Activated CD4-positive, alpha-beta T cell treated with anti-CD3 and anti-CD28 coated beads, Interleukin-2, amount 50 U/mL, for 48 hours (primary cell): ENCODE data around the gene FDX1.
"Not testable (repeated sequence)": the region's sequence is repeated elsewhere in the genome, so short reads cannot be mapped to it uniquely, and the experiment has no call there.

Experiments
- DNase-seq, 2 experiments: peaks; one replicate each; pipeline ENCODE4 v3.0.0-alpha.2; 2020

The FDX1 gene, protein sequence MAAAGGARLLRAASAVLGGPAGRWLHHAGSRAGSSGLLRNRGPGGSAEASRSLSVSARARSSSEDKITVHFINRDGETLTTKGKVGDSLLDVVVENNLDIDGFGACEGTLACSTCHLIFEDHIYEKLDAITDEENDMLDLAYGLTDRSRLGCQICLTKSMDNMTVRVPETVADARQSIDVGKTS

DNA sequence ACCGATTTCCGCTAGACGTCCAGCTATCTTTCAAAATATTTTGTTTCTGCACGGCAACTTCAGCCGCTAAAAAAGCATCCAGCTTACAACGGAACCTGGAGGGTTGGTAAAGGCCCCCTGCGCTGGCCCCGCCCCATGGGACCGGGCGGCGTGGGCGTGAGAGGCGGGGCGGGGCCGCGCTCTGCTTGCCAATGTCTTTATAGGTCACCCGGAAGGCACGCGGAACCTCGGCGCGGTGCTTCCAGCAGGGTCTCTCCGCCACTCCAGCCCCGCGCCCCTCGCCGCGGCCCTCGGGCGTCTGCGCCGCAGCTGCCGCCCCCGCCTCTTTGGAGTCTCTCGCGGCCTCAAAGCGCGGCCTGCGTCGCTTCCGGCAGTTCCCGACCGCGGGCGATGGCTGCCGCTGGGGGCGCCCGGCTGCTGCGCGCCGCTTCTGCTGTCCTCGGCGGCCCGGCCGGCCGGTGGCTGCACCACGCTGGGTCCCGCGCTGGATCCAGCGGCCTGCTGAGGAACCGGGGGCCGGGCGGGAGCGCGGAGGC, at the start of gene FDX1:
FDX1 (plus strand) TSS at position 218 of the 536 bp plus-strand sequence; CDS start at position 391, 173 bp downstream.
- peak; percentile 81 to 85 for DNase-seq

DNA sequence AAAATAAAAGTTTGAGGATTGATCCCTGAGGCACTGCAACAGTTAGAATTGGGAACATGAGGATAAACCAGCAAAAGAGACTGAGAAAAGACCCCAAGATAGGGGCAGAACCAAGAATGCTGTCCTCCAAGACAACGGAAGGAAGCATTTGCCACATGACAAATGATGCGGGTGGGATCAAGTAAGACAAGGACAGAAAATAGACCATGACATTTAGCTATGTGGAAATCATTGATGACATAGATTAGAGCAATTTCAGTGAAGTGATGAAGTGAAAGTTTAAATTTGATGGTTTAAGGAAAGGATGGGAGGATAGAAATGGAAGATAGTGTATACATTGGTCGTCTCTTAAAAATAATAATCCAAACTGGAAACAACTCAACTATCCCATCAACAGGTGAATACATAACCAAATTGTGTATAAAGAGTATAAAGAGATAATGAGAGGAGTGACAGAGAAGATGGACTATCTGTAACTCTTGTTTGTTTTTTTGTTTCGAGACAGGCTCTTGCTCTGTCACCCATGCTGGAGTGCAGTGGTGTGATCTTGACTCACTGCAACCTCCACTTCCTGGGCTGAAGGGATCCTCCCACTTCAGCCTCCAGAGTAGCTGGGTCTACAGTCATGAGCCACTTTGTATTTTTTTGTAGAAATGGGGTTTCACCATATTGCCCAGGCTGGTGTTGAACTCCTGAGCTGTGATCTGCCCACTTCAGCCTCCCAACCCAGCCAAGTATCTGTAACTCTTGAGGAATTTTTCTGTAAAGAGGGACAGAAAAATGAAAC, 48.7 kb upstream of the FDX1 start:
- DNase-seq = no peak

DNA sequence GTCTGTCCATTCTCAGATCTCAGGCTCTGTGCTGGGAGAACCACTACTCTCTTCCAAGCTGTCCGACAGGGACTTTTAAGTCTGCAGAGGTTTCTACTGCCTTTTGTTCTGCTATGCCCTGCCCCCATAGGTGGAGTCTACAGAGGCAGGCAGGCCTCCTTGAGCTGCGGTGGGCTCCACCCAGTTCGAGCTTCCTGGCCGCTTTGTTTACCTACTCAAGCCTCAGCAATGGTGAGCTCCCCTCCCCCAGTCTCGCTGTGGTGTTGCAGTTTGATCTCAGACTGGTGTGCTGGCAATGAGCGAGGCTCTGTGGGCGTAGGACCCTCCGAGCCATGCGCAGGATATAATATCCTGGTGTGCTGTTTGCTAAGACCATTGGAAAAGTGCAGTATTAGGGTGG, 41.5 kb upstream of the FDX1 start:
- not testable (repeated sequence) for DNase-seq

DNA sequence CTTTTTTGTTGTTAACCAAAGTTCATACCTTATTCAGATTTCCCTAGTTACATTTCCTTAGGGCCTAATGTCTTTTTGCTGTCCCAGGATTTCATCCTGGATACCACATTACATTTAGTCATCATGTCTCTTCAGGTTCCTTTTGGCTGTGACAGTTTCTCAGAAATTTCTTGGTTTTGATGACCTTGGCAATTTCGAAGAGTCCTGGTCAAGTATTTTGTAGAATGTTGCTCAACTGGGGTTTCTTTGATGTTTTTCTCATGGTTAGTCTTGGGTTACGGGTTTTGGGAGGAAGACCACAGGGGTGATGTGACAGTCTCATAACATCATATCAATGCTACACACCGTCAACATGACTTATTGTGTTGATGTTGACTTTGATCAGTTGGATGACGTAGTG, 39.8 kb upstream of the FDX1 start:
- no peak for DNase-seq

DNA sequence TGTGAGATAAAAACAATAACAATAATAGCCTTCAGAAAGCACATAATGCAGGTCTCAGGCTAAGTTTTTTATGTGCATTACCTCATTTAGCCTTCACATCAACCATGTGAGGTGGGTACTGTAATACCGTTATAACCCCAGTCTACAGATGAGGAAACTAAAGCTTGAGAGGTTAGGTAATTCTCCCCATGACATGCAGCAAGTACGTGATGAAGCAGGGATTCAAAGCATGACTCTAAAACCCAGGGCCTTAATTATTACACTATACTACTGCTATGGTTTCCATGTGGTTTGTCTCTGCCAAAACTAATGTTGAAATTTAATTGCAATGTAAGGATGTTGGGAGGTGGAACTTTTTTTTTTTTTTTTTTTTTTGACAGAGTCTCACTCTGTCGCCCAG, 37.7 kb upstream of the FDX1 start:
- DNase-seq = no peak

DNA sequence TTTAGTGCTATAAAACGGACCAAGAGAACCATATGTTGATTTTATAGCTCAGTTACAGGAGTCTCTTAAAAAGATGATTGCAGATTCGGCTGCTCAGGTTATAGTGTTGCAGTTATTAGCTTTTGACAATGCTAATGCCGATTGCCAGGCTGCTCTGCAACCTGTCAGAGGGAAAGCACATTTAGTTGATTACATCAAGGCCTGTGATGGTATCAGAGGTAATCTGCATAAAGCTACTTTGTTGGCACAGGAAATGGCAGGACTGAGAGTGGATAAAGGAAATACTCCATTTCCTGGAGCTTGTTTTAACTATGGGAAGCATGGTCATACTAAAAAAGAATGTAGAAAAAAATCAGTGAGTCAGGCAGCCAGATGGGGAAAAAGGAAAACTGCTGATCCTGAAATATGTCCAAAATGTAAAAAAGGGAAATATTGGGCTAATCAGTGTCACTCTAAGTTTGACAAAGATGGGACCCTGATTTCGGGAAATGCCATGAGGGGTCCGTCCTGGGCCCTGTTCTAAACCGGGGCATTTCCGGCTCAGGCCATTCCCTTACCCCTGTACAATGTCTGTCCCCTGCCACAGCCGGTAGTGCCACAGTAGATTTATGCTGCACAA, 32.0 kb upstream of the FDX1 start:
- DNase-seq = not testable (repeated sequence)

DNA sequence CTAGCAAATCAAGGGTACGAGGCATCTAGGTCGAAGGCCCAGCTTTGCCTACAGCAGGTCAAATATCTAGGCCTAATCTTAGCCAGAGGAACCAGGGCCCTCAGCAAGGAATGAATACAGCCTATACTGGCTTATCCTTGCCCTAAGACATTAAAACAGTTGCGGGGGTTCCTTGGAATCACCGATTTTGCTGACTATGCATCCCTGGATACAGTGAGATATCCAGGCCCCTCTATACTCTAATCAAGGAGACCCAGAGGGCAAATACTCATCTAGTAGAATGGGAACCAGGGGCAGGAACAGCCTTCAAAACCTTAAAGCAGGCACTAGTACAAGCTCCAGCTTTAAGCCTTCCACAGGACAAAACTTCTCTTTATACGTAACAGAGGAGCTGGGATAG, 26.2 kb upstream of the FDX1 start:
- DNase-seq = not testable (repeated sequence)

DNA sequence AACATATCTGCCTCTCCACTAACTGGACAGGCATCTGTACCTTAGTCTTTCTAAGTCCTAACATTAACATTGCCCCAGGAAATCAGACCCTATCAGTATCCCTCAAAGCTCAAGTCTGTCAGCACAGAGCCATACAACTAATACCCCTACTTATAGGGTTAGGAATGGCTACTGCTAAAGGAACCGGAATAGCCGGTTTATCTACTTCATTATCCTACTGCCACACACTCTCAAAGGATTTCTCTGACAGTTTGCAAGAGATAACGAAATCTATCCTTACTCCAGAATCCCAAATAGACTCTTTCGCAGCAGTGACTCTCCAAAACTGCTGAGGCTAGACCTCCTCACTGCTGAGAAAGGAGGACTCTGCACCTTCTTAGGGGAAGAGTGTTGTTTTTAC, 24.1 kb upstream of the FDX1 start:
- not testable (repeated sequence) for DNase-seq

DNA sequence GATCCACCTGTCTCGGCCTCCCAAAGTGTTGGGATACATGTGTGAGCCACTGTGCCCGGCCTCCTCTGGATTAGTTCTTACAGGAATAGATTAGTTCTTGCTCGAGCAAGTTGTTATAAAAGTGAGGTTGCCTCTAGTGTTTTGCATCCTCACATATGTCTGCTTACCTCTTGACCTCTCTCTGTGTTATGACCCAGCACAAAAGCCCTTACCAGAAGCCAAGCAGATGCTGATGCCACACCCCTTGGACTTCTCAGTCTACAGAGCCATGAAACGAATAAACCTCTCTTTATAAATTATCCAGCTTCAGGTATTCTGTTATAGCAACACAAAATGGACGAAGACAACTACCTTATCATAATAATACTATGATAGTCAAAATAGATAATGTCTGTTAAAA, 22.4 kb upstream of the FDX1 start:
- no peak for DNase-seq

DNA sequence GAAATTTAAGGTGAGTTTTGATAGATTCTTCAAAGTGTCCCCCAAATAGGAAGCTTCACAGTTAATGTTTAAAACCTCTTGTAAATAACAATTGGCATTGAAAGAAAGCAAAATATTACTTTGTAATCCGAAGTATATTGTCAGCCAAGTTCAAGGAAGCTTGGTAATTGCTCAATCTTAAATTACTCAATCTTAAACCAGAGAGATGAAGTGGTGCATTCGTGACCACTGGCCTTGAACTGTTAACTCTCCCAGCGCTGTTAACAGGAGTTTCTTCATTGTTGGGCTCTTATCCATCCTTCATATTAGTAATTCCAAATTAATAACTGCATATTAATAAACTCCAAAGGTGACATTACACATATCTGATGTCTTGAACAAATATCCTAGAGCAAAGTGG, 20.6 kb upstream of the FDX1 start:
- DNase-seq = no peak

DNA sequence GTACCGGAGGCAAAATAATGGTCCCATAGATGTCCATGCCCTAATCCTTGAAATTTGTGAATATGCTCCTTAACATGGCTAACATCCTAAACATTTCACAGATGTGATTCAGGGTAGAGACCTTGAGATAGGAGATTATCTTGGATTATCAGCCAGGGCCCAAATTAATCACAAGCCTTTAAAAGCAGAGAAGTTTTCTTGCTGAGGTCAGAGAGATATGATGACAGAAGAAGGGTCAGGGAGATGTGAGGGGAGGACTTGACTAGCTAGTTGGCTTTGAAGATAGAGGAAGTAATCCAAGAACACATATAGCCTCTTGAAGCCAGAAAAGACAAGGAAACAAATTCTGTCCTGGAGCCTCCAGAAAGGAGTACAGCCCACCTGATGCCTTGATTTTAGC, 19.1 kb upstream of the FDX1 start:
- DNase-seq = no peak

DNA sequence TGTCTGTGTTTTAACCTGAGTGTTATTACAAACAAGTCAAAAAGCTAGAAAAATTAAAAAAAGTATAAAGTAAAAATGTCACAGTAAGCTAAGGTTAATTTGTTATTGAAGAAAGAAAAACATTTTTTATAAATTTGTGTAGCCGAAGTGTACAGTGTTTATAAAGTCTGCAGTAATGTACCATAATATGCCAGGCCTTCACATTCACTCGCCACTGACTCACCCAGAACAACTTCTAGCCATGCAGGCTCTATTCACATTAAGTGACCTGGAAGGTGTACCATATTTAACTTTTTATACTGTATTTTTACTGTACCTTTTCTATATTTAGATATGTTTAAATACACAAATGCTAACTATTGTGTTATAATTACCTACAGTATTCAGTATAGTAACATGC, 14.7 kb upstream of the FDX1 start:
- DNase-seq = no peak

DNA sequence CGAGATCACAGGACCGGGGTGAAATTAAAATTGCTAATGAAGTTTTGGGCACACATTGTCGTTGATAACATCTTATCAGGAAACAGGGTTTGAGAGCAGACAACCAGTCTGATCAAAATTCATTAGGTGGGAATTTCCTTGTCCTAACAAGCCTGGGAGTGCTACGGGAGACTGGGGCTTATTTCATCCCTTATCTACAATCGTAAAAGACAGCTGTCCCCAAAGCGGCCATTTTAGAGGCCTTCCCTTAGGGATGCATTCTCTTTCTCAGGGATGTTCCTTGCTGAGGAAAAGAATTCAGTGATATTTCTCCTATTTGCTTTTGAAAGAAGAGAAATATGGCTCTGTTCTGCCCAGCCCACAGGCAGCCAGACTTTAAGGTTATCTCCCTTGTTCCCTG, 8.1 kb upstream of the FDX1 start:
- DNase-seq = not testable (repeated sequence)

DNA sequence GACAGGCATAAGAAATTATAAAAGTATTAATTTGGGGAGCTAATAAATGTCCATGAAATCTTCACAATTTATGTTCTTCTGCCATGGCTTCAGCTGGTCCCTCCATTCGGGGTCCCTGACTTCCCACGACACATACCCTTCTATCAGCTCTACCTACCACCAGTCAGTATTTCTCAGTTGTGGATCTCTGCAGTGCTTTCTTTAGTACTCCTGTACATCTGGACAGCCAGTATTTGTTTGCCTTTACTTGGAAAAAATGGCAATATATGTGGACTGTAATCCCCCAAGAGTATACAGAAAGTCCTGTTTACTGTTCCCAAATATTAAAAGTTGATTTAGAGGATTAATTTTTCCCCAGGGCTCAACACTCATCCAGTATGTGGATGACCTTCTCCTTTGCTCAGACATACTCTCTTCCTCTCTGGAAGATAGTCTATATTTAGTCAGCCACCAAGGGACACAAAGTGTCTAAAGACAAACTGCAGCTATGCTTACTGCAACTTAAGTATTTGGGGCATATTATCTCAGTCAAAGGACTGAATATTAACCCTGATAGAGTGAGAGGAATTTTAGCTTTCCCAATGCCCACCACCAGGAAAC, 7.3 kb upstream of the FDX1 start:
- DNase-seq = no peak

DNA sequence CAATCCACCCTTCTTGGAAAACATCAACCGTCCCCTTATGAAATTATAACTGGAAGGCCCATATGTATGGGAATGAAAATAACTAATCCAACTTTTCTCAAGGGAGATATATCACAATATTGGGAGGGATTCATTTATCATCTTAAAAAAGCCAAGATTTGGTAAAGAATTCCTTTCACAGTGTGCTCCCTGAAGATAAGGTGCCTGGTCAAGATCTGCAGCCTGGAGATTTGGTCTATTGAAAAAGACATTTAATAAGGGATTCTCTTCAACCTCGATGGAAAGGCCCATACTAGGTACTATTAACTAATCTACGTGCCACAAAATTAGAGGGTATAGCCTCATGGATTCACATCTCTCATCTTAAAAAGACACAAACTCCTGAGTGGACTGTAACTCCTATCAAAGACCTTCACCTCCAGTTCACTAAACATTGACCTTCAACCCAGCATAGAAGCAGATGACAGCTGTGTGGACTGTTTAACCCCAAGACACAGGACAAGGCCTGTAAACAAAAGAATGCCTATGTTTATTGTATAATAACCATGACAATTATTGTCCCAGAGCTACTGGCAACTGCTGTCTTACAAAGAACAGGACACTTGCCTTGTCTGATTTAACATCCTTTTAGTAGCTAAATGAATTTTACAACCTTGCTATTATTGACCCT, 4.8 kb upstream of the FDX1 start:
- DNase-seq = no peak

DNA sequence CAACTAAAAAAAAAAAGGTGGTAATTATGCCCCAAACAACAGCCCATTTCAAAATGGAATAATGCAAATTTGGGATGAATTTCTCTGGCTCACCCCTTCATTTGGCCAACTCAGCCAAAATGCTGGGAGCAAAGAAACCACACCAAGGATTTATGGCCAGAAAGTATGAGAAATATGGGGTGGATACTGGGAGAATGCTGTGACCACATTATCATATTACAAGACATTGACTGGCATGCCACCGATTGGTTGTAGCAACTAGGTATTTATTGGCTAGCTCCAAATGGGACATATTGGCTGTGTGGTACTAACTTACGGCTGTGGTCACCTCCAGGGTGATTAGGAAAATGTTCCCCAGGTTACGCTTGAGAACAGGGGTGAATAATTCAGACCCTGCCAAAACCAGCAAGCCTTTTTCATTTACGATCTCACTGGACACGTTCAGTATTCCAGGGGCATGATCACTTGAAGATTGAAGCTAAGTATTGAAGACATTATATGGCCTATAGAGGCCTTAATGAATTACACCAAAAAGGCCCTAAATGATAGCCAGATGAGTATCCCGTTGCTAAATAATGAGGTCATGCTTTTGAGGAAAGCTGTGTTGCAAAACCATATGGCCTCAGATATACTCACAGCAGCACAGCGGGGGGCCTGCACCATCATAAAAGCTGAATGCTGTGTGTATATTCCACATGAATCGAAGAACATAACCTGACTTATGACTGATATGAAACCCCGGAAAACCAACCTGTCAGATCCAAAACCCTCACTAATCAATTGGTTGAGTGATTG, 3.8 kb upstream of the FDX1 start:
- DNase-seq = no peak

DNA sequence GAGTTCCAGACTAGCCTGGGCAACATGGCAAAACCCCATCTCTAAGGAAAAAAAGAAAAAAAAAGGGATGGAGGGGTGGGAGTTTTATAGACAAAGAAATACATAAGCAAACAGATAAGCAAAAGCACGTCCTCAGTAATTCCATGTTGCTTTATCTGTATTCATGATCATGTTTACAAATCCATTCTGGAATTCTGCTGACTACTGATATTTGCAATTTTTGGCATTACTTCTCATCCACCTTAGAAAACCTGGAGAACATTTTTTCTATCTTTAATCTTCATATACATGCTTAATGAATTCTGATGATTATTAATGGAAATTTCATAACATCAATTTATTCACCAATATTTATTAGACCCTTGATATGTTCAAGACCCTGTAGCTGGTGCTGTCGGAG, 1.7 kb upstream of the FDX1 start:
- no peak for DNase-seq

DNA sequence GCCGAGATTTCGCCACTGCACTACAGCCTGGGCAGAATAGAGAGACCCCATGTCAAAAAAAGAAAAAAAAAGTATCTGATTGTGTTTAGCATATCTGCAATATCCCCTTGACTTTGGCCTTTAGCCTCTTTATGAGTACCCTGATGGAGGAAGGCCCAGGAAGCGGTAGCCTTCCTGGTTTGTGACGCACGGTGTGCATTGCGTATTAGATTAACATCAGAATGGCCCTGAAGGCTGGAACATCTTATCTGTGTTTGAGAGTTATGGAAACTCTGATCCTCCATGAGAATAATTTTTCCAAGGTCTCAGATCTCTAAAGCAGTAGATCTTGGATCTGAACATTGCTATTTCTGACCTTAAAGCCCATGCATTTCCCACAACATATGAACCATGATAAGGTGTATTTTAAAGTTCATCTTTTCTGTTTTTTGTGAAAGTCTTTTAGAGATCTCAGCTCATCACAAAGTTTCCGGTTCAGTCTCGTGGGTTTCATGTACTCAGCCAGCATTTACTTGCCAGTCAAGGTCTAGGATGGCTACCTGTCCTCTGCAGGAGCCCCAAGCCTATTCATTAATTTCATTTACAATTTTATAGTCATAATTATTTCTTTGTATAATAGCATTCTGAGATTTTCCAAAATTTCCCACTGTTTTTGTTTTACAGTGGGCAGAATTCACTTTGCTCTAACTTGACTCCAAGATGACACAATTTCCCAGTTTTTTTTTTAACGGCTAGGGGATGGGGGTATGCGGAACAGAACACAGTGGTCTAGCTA, 605 bp upstream of the FDX1 start:
- DNase-seq = no peak

DNA sequence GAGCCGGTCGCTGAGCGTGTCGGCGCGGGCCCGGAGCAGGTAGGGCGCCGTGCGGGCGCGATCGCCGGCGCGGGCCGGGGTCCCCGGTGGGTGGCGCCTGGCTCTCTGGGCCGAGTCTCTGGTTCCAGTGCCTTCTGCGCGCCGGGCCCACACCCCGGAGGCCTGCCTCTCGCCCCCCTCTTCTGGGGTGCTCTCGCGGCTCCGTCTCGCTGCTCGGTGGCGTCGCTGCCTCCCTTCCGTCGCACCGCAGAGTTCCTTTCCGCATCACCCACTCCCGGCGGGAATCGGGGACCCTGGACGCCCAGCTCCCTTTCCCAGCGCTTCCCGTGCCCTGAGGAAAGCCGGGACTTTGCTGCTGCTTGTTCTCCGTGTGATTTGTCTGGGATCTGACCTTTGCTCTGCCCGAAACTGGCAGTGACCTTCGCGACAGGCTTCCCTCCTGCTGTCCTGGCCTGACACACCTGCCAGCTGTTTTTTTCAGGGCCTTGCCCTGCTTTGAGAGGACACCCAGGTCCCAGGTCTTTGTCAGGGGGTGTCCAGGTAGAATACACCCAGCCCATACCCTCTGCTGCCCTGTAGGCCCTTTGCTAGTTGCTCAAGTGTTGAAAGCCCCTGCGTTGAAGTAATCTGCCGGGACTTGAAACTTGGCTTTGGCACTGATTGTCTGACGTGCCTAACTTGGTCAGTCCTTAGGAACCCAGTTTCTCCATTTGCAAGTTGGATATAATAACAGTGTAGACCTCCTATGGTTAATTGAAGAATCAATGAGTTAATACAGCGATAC, 711 bp downstream of the FDX1 start:
- DNase-seq = peak; percentile 38 to 45

DNA sequence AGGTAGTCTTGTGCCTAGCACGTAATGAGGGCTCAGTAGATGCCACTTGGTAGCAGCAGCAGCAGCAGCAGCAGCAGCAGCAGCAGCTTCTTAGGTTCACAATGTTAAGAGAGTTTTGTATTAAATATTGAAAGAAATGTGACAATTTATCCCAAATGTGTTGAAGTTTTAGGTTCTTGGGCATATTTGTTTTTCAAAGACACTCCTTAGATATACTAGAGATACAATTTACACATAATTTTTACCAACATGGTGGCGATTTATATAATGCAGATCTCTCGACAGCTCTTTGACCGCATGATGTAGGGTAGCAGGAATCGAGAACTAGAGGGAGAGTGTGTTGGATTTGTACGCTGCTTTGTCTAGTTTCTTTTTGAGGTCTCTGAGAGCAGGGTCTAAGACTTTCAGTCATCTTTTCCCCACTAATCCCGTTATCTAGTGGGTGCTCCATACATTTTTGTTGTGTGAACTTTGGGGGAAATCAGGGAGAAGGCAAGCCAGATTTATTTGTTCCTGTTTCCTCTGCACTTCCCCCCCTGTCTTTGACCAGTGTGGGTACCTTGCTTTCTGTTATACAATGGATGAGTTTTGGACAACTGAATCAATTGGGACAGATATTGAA, 1.4 kb downstream of the FDX1 start:
- no peak for DNase-seq
